SH-SY5Y (cell line): ENCODE measurements around the gene FUT8.
A peak's percentile ranks its signal among the peaks of the same experiment; 100 is the strongest.

Experiments used
- GATA2 ChIP-seq: IDR thresholded peaks from 2 replicates; pipeline ENCODE4 v1.6.1; 2011; ENCODE audit warnings: mild to moderate bottlenecking, low read depth, low read length
- GATA3 ChIP-seq: IDR thresholded peaks from 2 replicates; pipeline ENCODE4 v1.6.1; 2011; ENCODE audit warnings: low read depth, mild to moderate bottlenecking, low read length, moderate library complexity

FUT8 gene

GRCh38 chr14:65425885-65426284 lies 13.4 kb downstream of the FUT8 start:
- no peak for TF ChIP-seq GATA2
- no peak for TF ChIP-seq GATA3

DNA sequence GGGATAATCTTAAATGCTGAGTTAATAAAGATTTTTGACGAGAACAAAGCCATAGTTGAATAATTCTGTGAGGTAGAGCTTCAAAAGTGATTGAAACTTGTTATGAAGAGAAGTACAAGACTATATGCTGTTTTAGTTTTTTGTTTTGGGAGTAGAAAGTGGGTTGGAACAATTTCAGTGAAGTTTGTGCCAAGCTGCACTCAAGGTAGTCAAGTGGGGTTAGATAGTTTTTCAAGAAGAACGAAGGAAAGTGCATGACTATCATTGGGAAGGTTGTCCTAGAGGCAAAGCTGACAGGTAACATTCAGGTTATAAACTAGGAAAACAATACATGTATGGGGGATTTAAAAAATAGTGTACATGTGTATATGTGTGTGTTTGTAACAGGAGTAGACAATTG lies 16.2 kb downstream of the FUT8 start:
- TF ChIP-seq GATA3: no peak
- TF ChIP-seq GATA2: no peak

DNA sequence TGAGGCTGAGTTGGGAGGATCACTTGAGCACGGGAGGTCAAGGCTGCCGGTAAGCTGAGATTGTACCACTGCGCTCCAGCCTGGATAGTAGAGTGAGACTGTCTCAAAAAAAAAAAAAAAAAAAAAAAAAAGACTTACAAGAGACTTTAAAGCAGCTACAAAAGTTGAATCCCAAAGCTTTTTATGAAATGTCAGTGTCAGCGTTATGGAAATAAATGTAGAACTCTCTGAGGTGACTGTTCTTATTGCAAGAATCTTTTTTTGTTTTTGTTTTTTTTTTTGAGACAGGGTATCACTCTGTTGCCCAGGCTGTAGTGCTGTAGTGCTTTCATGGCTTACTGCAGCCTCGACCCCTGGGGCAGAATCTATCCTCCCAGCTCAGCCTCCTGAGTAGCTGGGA lies 17.2 kb downstream of the FUT8 start:
- no peak for TF ChIP-seq GATA2
- TF ChIP-seq GATA3: no peak

GRCh38 chr14:65431245-65431644 lies 18.7 kb downstream of the FUT8 start:
- TF ChIP-seq GATA3: no peak
- no peak for TF ChIP-seq GATA2

GRCh38 chr14:65431951-65432350 lies 19.4 kb downstream of the FUT8 start:
- no peak for TF ChIP-seq GATA2
- no peak for TF ChIP-seq GATA3

DNA sequence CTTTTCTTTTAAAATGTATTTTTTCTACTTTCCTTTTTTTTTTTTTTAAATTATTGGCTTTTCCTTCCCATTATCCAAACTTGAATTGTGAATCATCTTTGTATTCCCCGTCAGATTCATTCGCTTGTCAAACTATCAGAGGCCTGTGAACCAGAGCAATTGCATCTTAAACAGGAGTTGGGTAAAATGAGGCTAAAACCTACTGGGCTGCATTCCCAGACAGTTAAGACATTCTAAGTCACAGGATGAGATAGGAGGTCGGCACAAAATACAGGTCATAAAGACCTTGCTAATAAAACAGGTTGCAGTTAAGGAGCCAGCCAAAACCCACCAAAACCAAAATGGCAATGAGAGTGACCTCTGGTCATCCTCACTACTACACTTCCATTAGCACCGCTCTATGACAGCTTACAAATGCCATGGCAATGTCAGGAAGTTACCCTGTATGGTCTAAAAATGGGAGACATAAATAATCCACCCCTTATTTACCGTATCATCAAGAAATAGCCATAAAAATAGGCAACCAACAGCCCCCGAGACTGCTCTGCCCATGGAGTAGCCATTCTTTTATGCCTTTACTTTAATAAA lies 19.9 kb downstream of the FUT8 start:
- TF ChIP-seq GATA2: no peak
- no peak for TF ChIP-seq GATA3

DNA sequence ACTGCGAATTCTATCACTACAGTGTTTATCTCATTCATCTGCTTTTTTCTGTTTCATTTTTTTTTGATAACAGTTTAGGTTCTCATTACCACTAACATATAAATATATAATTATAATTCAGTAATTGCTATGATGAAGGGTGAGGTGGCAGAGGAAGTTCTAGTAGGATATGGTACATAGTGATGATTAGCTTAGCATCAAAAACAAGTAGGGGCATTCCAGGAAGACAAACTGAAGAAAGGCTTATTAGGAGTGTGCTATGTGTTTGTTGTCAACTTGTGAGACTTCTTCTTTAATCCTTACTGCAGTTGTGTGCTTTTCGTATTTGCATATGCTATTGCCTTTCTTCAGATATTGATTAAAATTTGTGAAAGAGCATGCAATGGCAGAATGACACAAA lies 20.6 kb downstream of the FUT8 start:
- no peak for TF ChIP-seq GATA3

DNA sequence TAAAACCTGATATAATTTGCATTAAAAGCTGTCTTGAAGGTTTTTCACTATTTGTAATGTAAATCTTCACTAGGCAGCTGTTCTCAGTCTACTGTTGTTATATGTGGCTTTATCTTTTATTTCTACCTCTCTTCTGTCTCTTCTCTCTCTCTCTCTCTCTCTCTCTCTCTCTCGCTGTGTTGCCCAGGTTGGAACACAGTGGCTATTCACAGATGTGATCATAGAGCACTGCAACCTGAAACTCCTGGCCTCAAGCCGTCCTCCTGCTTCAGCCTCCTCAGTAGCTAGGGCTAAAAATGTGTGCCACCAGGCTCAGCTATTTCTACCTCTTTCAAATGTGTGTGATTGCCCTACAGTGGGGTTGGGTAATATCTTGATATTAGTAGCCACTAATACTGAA lies 21.1 kb downstream of the FUT8 start:
- TF ChIP-seq GATA3: no peak
- TF ChIP-seq GATA2: no peak

DNA sequence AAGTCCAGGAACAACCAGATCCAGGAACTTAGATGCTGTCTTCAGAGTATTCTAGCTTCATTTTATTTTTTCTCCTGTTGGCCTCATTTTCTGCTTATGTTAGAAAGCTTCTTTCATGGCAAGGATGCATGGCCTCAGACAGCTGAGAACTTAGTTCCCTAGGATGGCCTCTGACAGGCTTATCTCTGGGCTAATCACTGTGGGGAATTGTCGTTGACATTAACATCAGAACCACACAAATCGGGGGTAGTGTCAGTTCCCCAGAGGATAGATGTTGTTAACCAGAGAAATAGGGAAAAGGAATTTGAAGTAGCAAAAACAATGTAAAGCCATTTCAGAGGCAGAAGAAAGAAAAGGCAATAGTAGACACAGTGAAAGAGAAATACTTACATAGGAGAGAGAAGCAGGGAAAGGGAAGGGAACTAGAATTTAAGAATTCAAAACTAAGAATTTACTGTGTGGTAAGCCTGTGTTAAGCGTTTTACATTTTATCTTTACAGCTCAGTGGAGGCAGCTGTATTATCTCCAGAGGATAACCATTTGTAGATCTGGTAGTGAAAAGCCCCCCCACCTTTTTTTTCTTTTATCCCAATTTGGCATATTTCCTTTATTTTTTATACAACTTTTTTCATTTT lies 21.8 kb downstream of the FUT8 start:
- no peak; the same call in 1 of the 2 replicates for TF ChIP-seq GATA3
- TF ChIP-seq GATA2: peak; percentile 35; the same call in 1 of the 2 replicates

GRCh38 chr14:65438266-65438933 lies 25.9 kb downstream of the FUT8 start:
- TF ChIP-seq GATA3: no peak
- TF ChIP-seq GATA2: no peak

- no peak for TF ChIP-seq GATA2
- TF ChIP-seq GATA3: no peak
Observed at GRCh38 chr14:65439117-65439516, 26.6 kb downstream of the FUT8 start.

DNA sequence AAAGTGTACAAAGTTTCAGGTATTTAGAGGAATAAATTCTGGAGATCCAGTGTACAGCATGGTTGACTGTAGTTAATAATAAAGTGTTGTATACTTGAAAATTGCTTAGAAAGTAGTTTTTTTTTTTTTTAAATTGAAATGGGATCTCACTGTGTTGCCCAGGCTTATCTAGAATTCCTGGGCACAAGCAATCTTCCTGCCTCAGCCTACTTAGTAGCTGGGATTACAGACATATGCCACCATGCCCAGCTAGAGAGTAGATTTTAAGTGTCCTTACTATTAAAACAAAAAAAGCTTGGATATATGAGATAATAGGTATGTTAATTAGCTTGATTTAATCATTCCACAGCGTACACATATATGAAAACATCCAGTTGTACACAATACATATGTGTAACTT lies 27.7 kb downstream of the FUT8 start:
- no peak for TF ChIP-seq GATA2
- TF ChIP-seq GATA3: no peak

DNA sequence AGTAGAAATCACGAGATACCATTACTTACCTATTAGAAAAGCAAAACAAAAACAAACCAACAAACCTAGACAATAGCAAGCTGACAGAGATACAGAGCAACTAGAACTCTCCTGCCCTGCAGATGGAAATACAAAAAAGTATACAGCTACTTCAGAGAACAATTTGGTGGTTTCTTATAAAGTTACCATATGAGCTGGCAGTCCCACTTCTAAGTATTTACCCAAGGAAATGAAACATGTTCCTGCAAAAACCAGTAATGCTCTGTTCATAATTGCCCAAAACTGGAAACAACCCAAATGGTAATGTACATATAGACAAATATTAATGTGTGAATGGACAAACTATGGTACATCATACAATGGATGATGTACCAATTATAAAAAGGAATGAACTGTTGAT lies 31.7 kb downstream of the FUT8 start:
- TF ChIP-seq GATA2 (no peak), GATA3 (no peak)

GRCh38 chr14:65446159-65446558 lies 33.6 kb downstream of the FUT8 start:
- TF ChIP-seq GATA2 (no peak), GATA3 (no peak)

- TF ChIP-seq GATA3 (no peak), GATA2 (no peak)
Observed at GRCh38 chr14:65449647-65450046, 37.1 kb downstream of the FUT8 start.

DNA sequence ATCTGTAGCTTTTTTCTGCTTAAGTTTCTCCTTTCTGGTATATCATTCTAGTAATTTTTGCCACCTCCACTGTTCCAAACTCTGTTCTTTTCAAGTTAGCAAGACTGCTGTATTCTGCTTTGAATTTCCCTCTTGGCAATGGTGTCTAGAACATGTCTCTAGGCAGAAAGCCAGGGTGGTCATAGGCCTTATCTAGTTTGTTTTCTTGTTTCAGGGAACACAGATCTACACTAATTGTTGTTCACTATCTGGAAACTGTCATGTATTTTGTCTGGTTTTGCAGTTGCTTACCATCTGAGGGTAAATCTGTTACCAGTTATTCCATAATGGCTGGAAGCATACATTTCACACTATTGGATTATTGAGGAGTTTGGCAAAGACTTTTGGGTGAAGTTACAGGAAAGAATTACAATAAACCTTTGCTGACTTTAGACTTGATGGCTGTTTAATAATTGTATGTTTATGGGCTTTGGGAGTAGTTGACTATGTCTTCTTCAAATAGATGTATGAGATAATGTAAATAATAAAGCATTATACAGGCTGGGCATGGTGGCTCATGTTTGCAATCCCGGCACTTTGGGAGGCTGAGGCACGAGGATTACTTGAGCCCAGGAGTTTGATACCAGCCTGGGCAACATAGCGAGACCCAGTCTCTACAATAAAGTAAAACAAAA lies 41.4 kb downstream of the FUT8 start:
- TF ChIP-seq GATA2 (no peak), GATA3 (peak; percentile 13; the same call in 1 of the 2 replicates)
